Astrocyte (in vitro differentiated cells and primary cell): ENCODE results near the gene RAB3GAP2. TPM values are rescaled to one million over a fixed set of nuclear protein-coding genes. Genes with fewer than 3 reads are reported as not detected.

ENCODE experiments used
- DNase-seq: peaks from one replicate; pipeline ENCODE4 v3.0.0-alpha.2; 2010; ENCODE audit warnings: low read depth
- FAIRE-seq: peaks from 2 replicates; lab custom pipeline; 2011; peaks lifted over from hg19 to GRCh38; lab: Jason Lieb, UNC
- H2AFZ ChIP-seq: 2 replicates; pipeline ENCODE4 v1.6.0; 2012; ENCODE audit warnings: low read depth, low read length, inconsistent platforms
- H3K27ac ChIP-seq: 2 replicates; pipeline ENCODE4 v1.5.1; 2011; ENCODE audit warnings: low read depth, low read length, inconsistent platforms
- H3K27me3 ChIP-seq: 2 replicates; pipeline ENCODE4 v1.6.0; 2011; ENCODE audit warnings: low read length, inconsistent platforms; ENCODE audit not compliant: insufficient read depth
- H3K36me3 ChIP-seq: 2 replicates; pipeline ENCODE4 v1.5.1; 2011; ENCODE audit warnings: low read length, inconsistent platforms; ENCODE audit not compliant: insufficient read depth
- H3K4me1 ChIP-seq: 2 replicates; pipeline ENCODE4 v1.5.1; 2011; ENCODE audit warnings: low read length, inconsistent platforms; ENCODE audit not compliant: insufficient read depth
- H3K4me2 ChIP-seq: 2 replicates; pipeline ENCODE4 v1.6.0; 2012; ENCODE audit warnings: low read length, inconsistent platforms
- H3K4me3 ChIP-seq: 2 replicates; pipeline ENCODE4 v1.5.1; 2011; ENCODE audit warnings: low read depth, mild to moderate bottlenecking, low read length, inconsistent platforms; ENCODE audit not compliant: insufficient read depth
- H3K79me2 ChIP-seq: 2 replicates; pipeline ENCODE4 v1.6.0; 2012; ENCODE audit warnings: mild to moderate bottlenecking, low read length, inconsistent platforms; ENCODE audit not compliant: insufficient read depth
- H3K9ac ChIP-seq: 2 replicates; pipeline ENCODE4 v1.6.0; 2012; ENCODE audit warnings: mild to moderate bottlenecking, low read length, inconsistent platforms
- H3K9me3 ChIP-seq: 2 replicates; pipeline ENCODE4 v1.5.1; 2012; ENCODE audit warnings: low read depth, mild to moderate bottlenecking, low read length, inconsistent platforms; ENCODE audit not compliant: insufficient read depth
- H4K20me1 ChIP-seq: 2 replicates; pipeline ENCODE4 v1.6.0; 2012; ENCODE audit warnings: low read length, inconsistent platforms; ENCODE audit not compliant: insufficient read depth
- H3K27ac Mint-ChIP-seq: one replicate; pipeline ENCODE4 v1.8.0; 2021; ENCODE audit warnings: mild to moderate bottlenecking, mixed read lengths; ENCODE audit not compliant: unreplicated experiment
- H3K27me3 Mint-ChIP-seq: one replicate; pipeline ENCODE4 v1.8.0; 2021; ENCODE audit warnings: low read depth, mixed read lengths; ENCODE audit not compliant: unreplicated experiment
- H3K36me3 Mint-ChIP-seq: one replicate; pipeline ENCODE4 v1.8.0; 2021; ENCODE audit warnings: low read depth, mixed read lengths; ENCODE audit not compliant: unreplicated experiment
- H3K4me1 Mint-ChIP-seq: one replicate; pipeline ENCODE4 v1.8.0; 2021; ENCODE audit warnings: low read depth, mixed read lengths; ENCODE audit not compliant: unreplicated experiment
- H3K4me3 Mint-ChIP-seq: one replicate; pipeline ENCODE4 v1.8.0; 2021; ENCODE audit warnings: mild to moderate bottlenecking, moderate library complexity, mixed read lengths; ENCODE audit not compliant: unreplicated experiment
- H3K9me3 Mint-ChIP-seq: one replicate; pipeline ENCODE4 v1.8.0; 2021; ENCODE audit warnings: mild to moderate bottlenecking, mixed read lengths; ENCODE audit not compliant: unreplicated experiment
- CTCF ChIP-seq: IDR thresholded peaks from 2 replicates; pipeline ENCODE4 v1.5.1; 2011; ENCODE audit warnings: low read depth, mild to moderate bottlenecking, inconsistent platforms, low read length, moderate library complexity; ENCODE audit not compliant: insufficient read depth
- EZH2 ChIP-seq: IDR thresholded peaks from 2 replicates; pipeline ENCODE4 v1.6.1; 2012; ENCODE audit warnings: mild to moderate bottlenecking, low read length, inconsistent platforms; ENCODE audit not compliant: insufficient read depth
- total RNA-seq: library from RNA; stranded (reverse); gene quantifications from 2 replicates; pipeline ENCODE4 v1.2.1, GENCODE V29; 2021

The RAB3GAP2 gene
- total RNA-seq, 1 donor from 2014 or later = 68.1 TPM

DNA sequence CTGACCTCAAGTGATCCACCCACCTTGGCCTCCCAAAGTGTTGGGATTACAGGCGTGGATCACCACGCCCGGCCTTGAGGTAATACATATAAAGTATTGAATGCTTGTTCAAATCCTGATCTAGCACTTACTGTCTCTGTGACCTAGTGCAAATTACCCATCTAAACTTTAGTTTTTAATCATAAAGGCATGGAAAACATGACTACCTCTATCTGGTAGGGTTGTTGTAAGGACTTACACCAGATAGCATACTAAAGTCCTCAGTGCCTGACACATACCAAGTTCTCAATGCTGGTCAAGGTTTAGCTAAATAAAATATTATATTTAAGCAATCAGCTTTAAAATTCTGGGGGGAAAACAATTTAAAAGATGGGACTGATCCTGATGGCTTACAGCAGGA is 38.3 kb downstream of the RAB3GAP2 start:
- Histone ChIP-seq H3K27ac (no peak overlapping the region), H3K4me1 (no peaks in the 10 kb centered on the region), H3K9ac (no peak overlapping the region), H3K27me3 (no peaks in the 10 kb centered on the region), H4K20me1 (peaks cover 57% of the 10 kb centered on the region), H3K4me3 (no peak overlapping the region), H3K36me3 (no peaks in the 10 kb centered on the region), H3K4me2 (no peak overlapping the region), H3K9me3 (no peaks in the 10 kb centered on the region), H3K79me2 (peaks cover 64% of the 10 kb centered on the region), H2AFZ (no peak overlapping the region)
- Mint-ChIP-seq H3K4me1 (no peaks in the 10 kb centered on the region), H3K27ac (no peak overlapping the region), H3K27me3 (no peaks in the 10 kb centered on the region), H3K4me3 (no peak overlapping the region), H3K36me3 (peaks cover 2% of the 10 kb centered on the region), H3K9me3 (no peaks in the 10 kb centered on the region)
- FAIRE-seq (no peak), DNase-seq (no peak)
- TF ChIP-seq EZH2 = no peak
- no peak for TF ChIP-seq CTCF

- peaks cover 67% of the 10 kb centered on the region for H3K79me2 ChIP-seq
- Mint-ChIP-seq H3K4me3 (no peak overlapping the region), H3K36me3 (peaks cover 10% of the 10 kb centered on the region), H3K27me3 (no peaks in the 10 kb centered on the region), H3K9me3 (no peaks in the 10 kb centered on the region), H3K4me1 (no peaks in the 10 kb centered on the region), H3K27ac (no peak overlapping the region)
- H3K9ac ChIP-seq = no peak overlapping the region
- no peak overlapping the region for H2AFZ ChIP-seq
- no peaks in the 10 kb centered on the region for H3K27me3 ChIP-seq
- no peak overlapping the region for H3K4me2 ChIP-seq
- H3K4me1 ChIP-seq = no peaks in the 10 kb centered on the region
- no peak for TF ChIP-seq EZH2
- TF ChIP-seq CTCF = no peak
- H3K27ac ChIP-seq = no peak overlapping the region
- FAIRE-seq = no peak
- peak; percentile 3 for DNase-seq
- H4K20me1 ChIP-seq = peaks cover 72% of the 10 kb centered on the region
- H3K4me3 ChIP-seq = no peak overlapping the region
- H3K9me3 ChIP-seq = no peaks in the 10 kb centered on the region
- H3K36me3 ChIP-seq = no peaks in the 10 kb centered on the region
These were observed 42.5 kb downstream of the RAB3GAP2 start for GRCh38 chr1:220229771-220230170.

GRCh38 chr1:220227393-220227792 is 44.9 kb downstream of the RAB3GAP2 start:
- H3K4me1 ChIP-seq = no peaks in the 10 kb centered on the region
- no peaks in the 10 kb centered on the region for H3K9me3 ChIP-seq
- no peak overlapping the region for H3K27ac ChIP-seq
- Mint-ChIP-seq H3K27me3 (no peaks in the 10 kb centered on the region), H3K27ac (no peak overlapping the region), H3K9me3 (no peaks in the 10 kb centered on the region), H3K4me1 (peaks cover 3% of the 10 kb centered on the region), H3K36me3 (peaks cover 10% of the 10 kb centered on the region), H3K4me3 (no peak overlapping the region)
- no peaks in the 10 kb centered on the region for H3K36me3 ChIP-seq
- no peak overlapping the region for H2AFZ ChIP-seq
- no peak for DNase-seq
- H3K79me2 ChIP-seq = peaks cover 80% of the 10 kb centered on the region
- peaks cover 81% of the 10 kb centered on the region for H4K20me1 ChIP-seq
- no peaks in the 10 kb centered on the region for H3K27me3 ChIP-seq
- H3K4me3 ChIP-seq = no peak overlapping the region
- no peak overlapping the region for H3K9ac ChIP-seq
- no peak for FAIRE-seq
- H3K4me2 ChIP-seq = no peak overlapping the region
- TF ChIP-seq EZH2 (no peak), CTCF (no peak)
